ENCODE data around the gene SMARCA2.

GRCh38 chr9:2150338-2150737, 135.2 kb downstream of the SMARCA2 start:
- TF ChIP-seq YY1 (IDR thresholded peaks at IDR 0.05; ENCODE audit: insufficient read depth, insufficient read length) (no peak), ZNF274 (IDR thresholded peaks at IDR 0.05; ENCODE audit: low read depth, low read length) (no peak), SUZ12 (IDR thresholded peaks at IDR 0.05; ENCODE audit: extremely low read depth, insufficient read depth, insufficient read length) (no peak)
